Measurements from ENCODE around the gene TSSK2.

GRCh38 chr22:19175026-19175601 lies 44.0 kb downstream of the TSSK2 start:
- TF ChIP-seq CTCF (IDR thresholded peaks at IDR 0.05; ENCODE audit: low read length), result no peak
- no peak for TF ChIP-seq EZH2 (optimal IDR thresholded peaks at IDR 0.05; ENCODE audit: low read depth, low read length)
